ENCODE results near the gene PELI2. TPM values are rescaled to one million over a fixed set of nuclear protein-coding genes. Genes with fewer than 3 reads are reported as not detected.

PELI2 gene
- total RNA-seq, 1 donor from 2014 or later, result 27.2 TPM

- TF ChIP-seq EZH2 (IDR thresholded peaks at IDR 0.05), result no peak
- TF ChIP-seq CTCF (IDR thresholded peaks at IDR 0.05), result no peak
- TF ChIP-seq EZH2phosphoT487 (IDR thresholded peaks at IDR 0.05), result no peak
- H2AFZ ChIP-seq (replicated peaks), result no peak overlapping the region
- H3K4me1 ChIP-seq, result peaks cover 6% of the 10 kb centered on the region
- Mint-ChIP-seq H3K4me1 (peaks cover 11% of the 10 kb centered on the region), H3K36me3 (peaks cover 24% of the 10 kb centered on the region), H3K27ac (no peak overlapping the region), H3K4me3 (no peak overlapping the region), H3K9me3 (peaks cover 30% of the 10 kb centered on the region), H3K27me3 (ENCODE audit: insufficient read depth, low read depth) (peaks cover 4% of the 10 kb centered on the region)
- no peak overlapping the region for H3K27ac ChIP-seq
- H3F3A ChIP-seq (ENCODE audit: low read depth), result no peaks in the 10 kb centered on the region
- H4K20me1 ChIP-seq (ENCODE audit: low read depth), result no peaks in the 10 kb centered on the region
- no peaks in the 10 kb centered on the region for H3K27me3 ChIP-seq
- no peak overlapping the region for H3K4me2 ChIP-seq
- DNase-seq (ENCODE audit: low spot score), result no peak
- H3K9me3 ChIP-seq (ENCODE audit: low read depth), result peaks cover 13% of the 10 kb centered on the region
- H3K79me2 ChIP-seq (ENCODE audit: low read depth), result peaks cover 76% of the 10 kb centered on the region
- H3K9ac ChIP-seq, result no peak overlapping the region
- H3K4me3 ChIP-seq, result no peak overlapping the region
- no peaks in the 10 kb centered on the region for H3K36me3 ChIP-seq
Measured at GRCh38 chr14:56170028-56170427, 51.8 kb downstream of the PELI2 start.

- Histone ChIP-seq H3K4me2 (no peak overlapping the region), H3K27ac (no peak overlapping the region), H3K79me2 (ENCODE audit: low read depth) (peaks cover 68% of the 10 kb centered on the region), H4K20me1 (ENCODE audit: low read depth) (no peaks in the 10 kb centered on the region), H3K27me3 (no peaks in the 10 kb centered on the region), H3K4me1 (peaks cover 6% of the 10 kb centered on the region), H3K36me3 (no peaks in the 10 kb centered on the region), H3K4me3 (no peak overlapping the region), H3K9me3 (ENCODE audit: low read depth) (peaks cover 5% of the 10 kb centered on the region), H2AFZ (replicated peaks) (no peak overlapping the region), H3F3A (ENCODE audit: low read depth) (no peaks in the 10 kb centered on the region), H3K9ac (no peak overlapping the region)
- TF ChIP-seq EZH2phosphoT487 (IDR thresholded peaks at IDR 0.05), result no peak
- no peak for TF ChIP-seq CTCF (IDR thresholded peaks at IDR 0.05)
- TF ChIP-seq EZH2 (IDR thresholded peaks at IDR 0.05), result no peak
- Mint-ChIP-seq H3K27me3 (ENCODE audit: insufficient read depth, low read depth) (peaks cover 4% of the 10 kb centered on the region), H3K4me3 (no peak overlapping the region), H3K27ac (no peak overlapping the region), H3K36me3 (peaks cover 24% of the 10 kb centered on the region), H3K4me1 (peaks cover 11% of the 10 kb centered on the region), H3K9me3 (peaks cover 23% of the 10 kb centered on the region)
- no peak for DNase-seq (ENCODE audit: low spot score)
Measured at GRCh38 chr14:56170877-56171422, 52.7 kb downstream of the PELI2 start.

- Mint-ChIP-seq H3K36me3 (peaks cover 18% of the 10 kb centered on the region), H3K27ac (no peak overlapping the region), H3K4me1 (peaks cover 11% of the 10 kb centered on the region), H3K27me3 (ENCODE audit: insufficient read depth, low read depth) (peaks cover 4% of the 10 kb centered on the region), H3K9me3 (peaks cover 15% of the 10 kb centered on the region), H3K4me3 (no peak overlapping the region)
- Histone ChIP-seq H3K4me2 (no peak overlapping the region), H2AFZ (replicated peaks) (no peak overlapping the region), H3K27ac (no peak overlapping the region), H3K9me3 (ENCODE audit: low read depth) (no peaks in the 10 kb centered on the region), H3K9ac (no peak overlapping the region), H3K4me3 (no peak overlapping the region), H3K36me3 (no peaks in the 10 kb centered on the region), H4K20me1 (ENCODE audit: low read depth) (no peaks in the 10 kb centered on the region), H3F3A (ENCODE audit: low read depth) (no peaks in the 10 kb centered on the region), H3K27me3 (no peaks in the 10 kb centered on the region), H3K4me1 (peaks cover 6% of the 10 kb centered on the region), H3K79me2 (ENCODE audit: low read depth) (peaks cover 68% of the 10 kb centered on the region)
- TF ChIP-seq CTCF (IDR thresholded peaks at IDR 0.05), result no peak
- no peak for TF ChIP-seq EZH2phosphoT487 (IDR thresholded peaks at IDR 0.05)
- no peak for TF ChIP-seq EZH2 (IDR thresholded peaks at IDR 0.05)
- no peak for DNase-seq (ENCODE audit: low spot score)
Measured at GRCh38 chr14:56172074-56172473, 53.9 kb downstream of the PELI2 start.

All from neural progenitor cell (in vitro differentiated cells).